ENCODE data around the gene ETS2.

ETS2 gene

DNA sequence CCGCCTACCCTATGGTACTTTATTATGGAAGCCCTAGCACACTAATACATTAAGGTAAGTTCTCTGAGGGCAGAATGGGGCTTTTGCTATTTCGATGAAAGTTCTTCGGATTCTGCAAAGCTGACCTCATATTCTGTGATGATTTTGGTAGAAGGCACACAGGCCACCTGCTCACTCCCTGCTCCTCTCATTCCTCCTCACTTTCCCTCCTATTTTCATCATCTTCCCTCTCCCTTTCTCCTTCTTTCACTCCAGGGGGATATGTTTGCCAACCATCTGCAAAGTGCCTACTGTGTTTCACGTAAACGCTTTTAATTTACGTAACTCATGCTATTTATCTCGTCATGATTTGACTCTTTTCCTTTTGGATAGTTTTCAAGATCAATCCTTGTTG, 45.0 kb upstream of the ETS2 start:
- Histone ChIP-seq H3K4me3 (replicated peaks; ENCODE audit: low read depth, low read length) (no peak overlapping the region), H3K27me3 (replicated peaks; ENCODE audit: control insufficient read depth, insufficient read depth, low read length) (no peaks in the 10 kb centered on the region), H3K36me3 (ENCODE audit: control insufficient read depth, insufficient read depth, low read length) (no peaks in the 10 kb centered on the region)
- no peak for DNase-seq (ENCODE audit: extremely low read depth, insufficient read length)
- TF ChIP-seq, protein P1, sequence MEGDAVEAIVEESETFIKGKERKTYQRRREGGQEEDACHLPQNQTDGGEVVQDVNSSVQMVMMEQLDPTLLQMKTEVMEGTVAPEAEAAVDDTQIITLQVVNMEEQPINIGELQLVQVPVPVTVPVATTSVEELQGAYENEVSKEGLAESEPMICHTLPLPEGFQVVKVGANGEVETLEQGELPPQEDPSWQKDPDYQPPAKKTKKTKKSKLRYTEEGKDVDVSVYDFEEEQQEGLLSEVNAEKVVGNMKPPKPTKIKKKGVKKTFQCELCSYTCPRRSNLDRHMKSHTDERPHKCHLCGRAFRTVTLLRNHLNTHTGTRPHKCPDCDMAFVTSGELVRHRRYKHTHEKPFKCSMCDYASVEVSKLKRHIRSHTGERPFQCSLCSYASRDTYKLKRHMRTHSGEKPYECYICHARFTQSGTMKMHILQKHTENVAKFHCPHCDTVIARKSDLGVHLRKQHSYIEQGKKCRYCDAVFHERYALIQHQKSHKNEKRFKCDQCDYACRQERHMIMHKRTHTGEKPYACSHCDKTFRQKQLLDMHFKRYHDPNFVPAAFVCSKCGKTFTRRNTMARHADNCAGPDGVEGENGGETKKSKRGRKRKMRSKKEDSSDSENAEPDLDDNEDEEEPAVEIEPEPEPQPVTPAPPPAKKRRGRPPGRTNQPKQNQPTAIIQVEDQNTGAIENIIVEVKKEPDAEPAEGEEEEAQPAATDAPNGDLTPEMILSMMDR (IDR thresholded peaks at IDR 0.05; ENCODE audit: insufficient read depth, low read length, poor library complexity, severe bottlenecking) = no peak

DNA sequence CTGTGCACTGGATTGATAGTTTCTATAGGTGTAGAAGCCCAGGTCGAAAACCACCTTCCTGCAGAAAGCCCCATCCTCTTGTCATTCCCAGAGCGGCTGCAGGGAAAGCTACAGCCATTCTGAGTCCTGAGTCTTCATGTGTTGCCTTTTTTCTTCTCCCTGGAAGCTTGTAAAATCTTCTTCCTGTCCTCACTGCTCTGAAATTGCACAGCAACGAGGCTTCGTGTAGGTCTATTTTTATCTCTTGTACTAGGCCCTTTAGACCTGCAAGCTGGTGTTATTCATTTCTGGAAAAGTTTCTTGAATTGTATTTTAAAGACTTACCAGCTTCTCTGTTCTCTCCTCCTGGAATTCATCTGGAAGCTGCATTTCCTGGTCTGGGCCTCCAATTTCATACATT, 44.2 kb upstream of the ETS2 start:
- H3K27me3 ChIP-seq (replicated peaks; ENCODE audit: control insufficient read depth, insufficient read depth, low read length) = no peaks in the 10 kb centered on the region
- no peak for DNase-seq (ENCODE audit: extremely low read depth, insufficient read length)
- no peaks in the 10 kb centered on the region for H3K36me3 ChIP-seq (ENCODE audit: control insufficient read depth, insufficient read depth, low read length)
- no peak overlapping the region for H3K4me3 ChIP-seq (replicated peaks; ENCODE audit: low read depth, low read length)
- TF ChIP-seq, protein P1 (IDR thresholded peaks at IDR 0.05; ENCODE audit: insufficient read depth, low read length, poor library complexity, severe bottlenecking) = no peak

DNA sequence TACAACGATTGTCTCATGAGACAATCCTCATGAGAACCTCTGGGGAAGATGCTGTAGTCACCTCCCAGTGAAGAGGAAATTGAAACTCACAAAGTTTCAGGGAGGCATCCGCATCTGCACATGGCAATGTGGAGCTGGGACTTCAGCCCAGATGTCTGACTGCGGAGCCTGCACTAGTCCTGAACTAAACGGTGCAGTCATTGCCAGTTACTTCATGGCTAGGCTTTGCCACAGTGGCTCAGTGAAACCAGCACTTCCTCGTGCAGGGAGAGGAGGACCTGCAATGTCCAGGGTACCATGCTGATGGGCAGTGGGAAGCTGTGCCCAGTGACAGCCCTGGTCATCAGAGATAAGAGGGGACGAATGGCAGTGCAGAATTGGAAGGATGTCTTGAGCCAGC, 40.7 kb upstream of the ETS2 start:
- DNase-seq (ENCODE audit: extremely low read depth, insufficient read length) = no peak
- no peaks in the 10 kb centered on the region for H3K36me3 ChIP-seq (ENCODE audit: control insufficient read depth, insufficient read depth, low read length)
- no peaks in the 10 kb centered on the region for H3K27me3 ChIP-seq (replicated peaks; ENCODE audit: control insufficient read depth, insufficient read depth, low read length)
- no peak overlapping the region for H3K4me3 ChIP-seq (replicated peaks; ENCODE audit: low read depth, low read length)
- TF ChIP-seq, protein P1 (IDR thresholded peaks at IDR 0.05; ENCODE audit: insufficient read depth, low read length, poor library complexity, severe bottlenecking) = no peak

DNA sequence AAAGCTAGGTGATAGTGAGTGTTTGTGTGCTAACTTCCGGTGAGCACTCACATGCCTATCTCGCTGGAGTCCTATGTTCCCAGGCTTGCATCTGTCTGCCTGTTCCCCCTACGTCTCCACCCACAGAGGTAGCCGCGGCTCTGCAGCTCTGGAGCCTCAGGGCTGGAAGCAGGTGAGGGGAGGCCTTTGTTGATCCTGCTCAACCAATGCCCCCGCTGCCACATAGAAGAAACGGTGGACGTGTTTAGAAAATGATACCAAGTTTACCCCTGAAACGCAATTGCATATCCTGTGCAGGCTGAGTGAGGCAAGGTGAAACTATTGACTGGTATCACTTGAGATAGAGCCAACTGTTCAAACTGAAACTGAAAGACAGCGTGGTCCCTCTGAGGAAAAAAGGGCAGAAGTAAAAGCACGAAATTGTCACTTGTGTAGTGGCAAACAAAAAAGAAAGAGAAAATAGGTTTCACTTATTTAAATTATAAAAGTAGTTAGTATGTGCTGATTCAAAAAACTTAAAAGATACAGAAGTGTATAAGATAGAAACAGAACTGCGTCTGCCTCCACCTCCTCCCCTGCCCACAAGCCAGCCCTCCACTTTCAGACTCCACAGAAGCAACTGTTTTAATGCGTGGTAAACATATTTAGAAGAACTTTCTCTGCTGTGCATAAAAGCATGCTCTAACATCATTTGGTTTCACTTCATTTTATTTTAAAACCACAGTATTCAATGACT, 38.6 kb upstream of the ETS2 start:
- Histone ChIP-seq H3K27me3 (replicated peaks; ENCODE audit: control insufficient read depth, insufficient read depth, low read length) (no peaks in the 10 kb centered on the region), H3K4me3 (replicated peaks; ENCODE audit: low read depth, low read length) (peak overlapping the region; percentile 39), H3K36me3 (ENCODE audit: control insufficient read depth, insufficient read depth, low read length) (no peaks in the 10 kb centered on the region)
- TF ChIP-seq, protein P1 (IDR thresholded peaks at IDR 0.05; ENCODE audit: insufficient read depth, low read length, poor library complexity, severe bottlenecking) = no peak
- peak; percentile 83 for DNase-seq (ENCODE audit: extremely low read depth, insufficient read length)

DNA sequence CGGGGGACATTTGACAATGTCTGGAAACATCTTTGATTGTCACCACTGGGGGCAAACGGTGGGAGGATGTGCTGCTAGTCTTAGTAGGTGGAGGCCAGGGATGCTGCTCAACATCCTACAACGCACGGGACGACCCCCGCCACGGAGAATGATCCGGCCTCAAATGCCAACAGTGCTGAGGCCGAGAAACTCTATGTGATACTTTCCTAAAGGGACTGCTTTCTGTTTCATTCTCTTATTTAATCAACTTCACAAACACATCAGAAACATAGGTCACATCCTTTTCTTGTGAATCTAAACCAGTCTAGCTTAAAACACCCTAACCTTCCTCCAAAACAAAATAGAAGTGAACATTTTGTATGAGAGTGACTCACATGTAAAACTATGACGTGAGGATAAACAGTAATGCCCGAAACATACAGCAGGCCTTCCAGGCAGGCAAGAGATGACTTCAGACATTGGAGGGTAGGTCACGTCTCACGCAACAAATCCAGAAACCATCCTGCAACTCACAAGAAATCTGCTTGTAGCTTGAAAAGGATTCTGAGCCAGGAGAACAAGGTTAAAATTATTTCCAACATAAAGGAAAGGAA, 37.2 kb upstream of the ETS2 start:
- no peaks in the 10 kb centered on the region for H3K27me3 ChIP-seq (replicated peaks; ENCODE audit: control insufficient read depth, insufficient read depth, low read length)
- TF ChIP-seq, protein P1 (IDR thresholded peaks at IDR 0.05; ENCODE audit: insufficient read depth, low read length, poor library complexity, severe bottlenecking) = no peak
- H3K36me3 ChIP-seq (ENCODE audit: control insufficient read depth, insufficient read depth, low read length) = no peaks in the 10 kb centered on the region
- H3K4me3 ChIP-seq (replicated peaks; ENCODE audit: low read depth, low read length) = no peak overlapping the region
- DNase-seq (ENCODE audit: extremely low read depth, insufficient read length) = peak; percentile 14
